Caco-2 (cell line): Measurements from ENCODE around the gene UBTD1. TPM values are rescaled to one million over a fixed set of nuclear protein-coding genes. Genes with fewer than 3 reads are reported as not detected.
A peak's percentile ranks its signal among the peaks of the same experiment; 100 is the strongest.
"Not testable (repeated sequence)": the region's sequence is repeated elsewhere in the genome, so short reads cannot be mapped to it uniquely, and the experiment has no call there.

Experiments
- BruUV-seq: library from RNA; stranded (reverse); fragments of 400-500 nt; replicated peaks from 2 replicates; lab custom pipeline; 2021; lab: Mats Ljungman, UMichigan
- CTCF ChIA-PET: fragments of 300-600 bp; sonication (Branson Sonifier 250); formaldehyde crosslinking; loops from one replicate; lab custom pipeline; 2022; ENCODE audit warnings: antibody characterized with exemption; lab: Charles Lee
- POLR2A ChIA-PET: fragments of 300-600 bp; sonication (Branson Sonifier 250); formaldehyde crosslinking; loops from one replicate; lab custom pipeline; 2022; ENCODE audit warnings: antibody characterized with exemption; lab: Charles Lee
- DNase-seq, 2 experiments: peaks; one replicate each; pipeline versions ENCODE4 v3.0.0 to v3.0.0-alpha.2; 2020 to 2022
- H3K27me3 ChIP-seq: replicated peaks from 2 replicates; pipeline ENCODE4 v1.6.0; 2011; ENCODE audit warnings: low read length; ENCODE audit not compliant: control insufficient read depth, insufficient read depth
- H3K36me3 ChIP-seq: 2 replicates; pipeline ENCODE4 v1.5.1; 2011; ENCODE audit warnings: low read length; ENCODE audit not compliant: control insufficient read depth, insufficient read depth
- H3K4me1 ChIP-seq: fragments of 250-450 bp; sonication (Bioruptor Pico); 2 replicates; pipeline ENCODE4 v1.5.1; 2020; ENCODE audit warnings: mild to moderate bottlenecking
- H3K4me3 ChIP-seq: 2 replicates; pipeline ENCODE4 v1.5.1; 2011; ENCODE audit warnings: low read depth, mild to moderate bottlenecking, control low read depth, low read length
- H3K9me3 ChIP-seq: fragments of 250-450 bp; sonication (Bioruptor Pico); 2 replicates; pipeline ENCODE4 v1.5.1; 2020; ENCODE audit warnings: mild to moderate bottlenecking, moderate library complexity
- H3K27ac Mint-ChIP-seq: one replicate; pipeline ENCODE4 v1.8.0; 2022; ENCODE audit warnings: mixed read lengths; ENCODE audit not compliant: unreplicated experiment
- H3K27me3 Mint-ChIP-seq: one replicate; pipeline ENCODE4 v1.8.0; 2022; ENCODE audit warnings: mixed read lengths; ENCODE audit not compliant: insufficient read depth, unreplicated experiment
- H3K36me3 Mint-ChIP-seq: one replicate; pipeline ENCODE4 v1.8.0; 2022; ENCODE audit warnings: mild to moderate bottlenecking, mixed read lengths; ENCODE audit not compliant: insufficient read depth, unreplicated experiment
- H3K4me1 Mint-ChIP-seq: one replicate; pipeline ENCODE4 v1.8.0; 2022; ENCODE audit warnings: low read depth, mixed read lengths; ENCODE audit not compliant: unreplicated experiment
- H3K4me3 Mint-ChIP-seq: one replicate; pipeline ENCODE4 v1.8.0; 2022; ENCODE audit warnings: mild to moderate bottlenecking, moderate library complexity, mixed read lengths; ENCODE audit not compliant: unreplicated experiment
- H3K9me3 Mint-ChIP-seq: one replicate; pipeline ENCODE4 v1.8.0; 2022; ENCODE audit warnings: mixed read lengths; ENCODE audit not compliant: unreplicated experiment
- CTCF ChIP-seq, 2 experiments: fragments of 200-600 bp in 1 of 2; IDR thresholded peaks; 1 replicate in 1 of 2; 2 replicates in 1 of 2; pipeline versions ENCODE4 v1.5.1 to v1.8.0; 2011 to 2022; ENCODE audit warnings: antibody characterized with exemption in 1 of 2, control low read depth in 1 of 2, inconsistent platforms in 1 of 2, low read depth in 1 of 2, low read length in 1 of 2, mild to moderate bottlenecking in 1 of 2, moderate library complexity in 1 of 2; ENCODE audit not compliant: insufficient read depth in 1 of 2, severe bottlenecking in 1 of 2, unreplicated experiment in 1 of 2
- intact Hi-C: fragments of 100-400 bp; cut with micrococcal nuclease; formaldehyde crosslinking; loops from one replicate; pipeline ENCODE4 v1.10.0; 2022; ENCODE audit not compliant: unreplicated experiment
- total RNA-seq: library from RNA; stranded (reverse); gene quantifications from 2 replicates; pipeline ENCODE4 v1.2.3, GENCODE V29; 2022

UBTD1 gene
- total RNA-seq, 1 experiment from 2014 or later = 11.4 TPM

GRCh38 chr10:97465982-97466381, 32.7 kb upstream of the UBTD1 start:
- BruUV-seq = no TSS peak
- intact Hi-C loops = no loop called here
- H3K36me3 Mint-ChIP-seq = peaks cover 82% of the 10 kb centered on the region

GRCh38 chr10:97466755-97467154, 32.0 kb upstream of the UBTD1 start:
- ChIA-PET CTCF (interaction anchor here (0.7 kb wide), 1 partner anchor 220 kb away, joined by 3 read pairs; the partner anchor contains the start of gene AVPI1), POLR2A (no interaction called here)
- no peaks in the 10 kb centered on the region for H3K4me1 Mint-ChIP-seq
- intact Hi-C loops = no loop called here
- no peaks in the 10 kb centered on the region for H3K27me3 Mint-ChIP-seq
- H3K4me3 ChIP-seq = no peak overlapping the region
- H3K4me1 ChIP-seq = peaks cover 5% of the 10 kb centered on the region; the same call in 1 of the 2 replicates
- TF ChIP-seq CTCF (IDR thresholded peaks at IDR 0.05; ENCODE audit: insufficient read depth in 1 of 2, low read depth in 1 of 2, low read length in 1 of 2, severe bottlenecking in 1 of 2, unreplicated experiment in 1 of 2) = no peak
- no peaks in the 10 kb centered on the region for H3K9me3 Mint-ChIP-seq
- peaks cover 12% of the 10 kb centered on the region for H3K36me3 ChIP-seq
- DNase-seq = no peak
- H3K27me3 ChIP-seq = no peaks in the 10 kb centered on the region
- H3K4me3 Mint-ChIP-seq = no peak overlapping the region
- H3K27ac Mint-ChIP-seq = peak overlapping the region; percentile 6
- peaks cover 78% of the 10 kb centered on the region for H3K36me3 Mint-ChIP-seq
- BruUV-seq = no TSS peak
- no peaks in the 10 kb centered on the region for H3K9me3 ChIP-seq

More at GRCh38 chr10:97465982-97466381, 32.7 kb upstream of the UBTD1 start:
- Mint-ChIP-seq H3K27ac (peak overlapping the region; percentile 6), H3K4me1 (no peaks in the 10 kb centered on the region), H3K4me3 (no peak overlapping the region), H3K9me3 (no peaks in the 10 kb centered on the region), H3K27me3 (no peaks in the 10 kb centered on the region)
- H3K4me3 ChIP-seq = no peak overlapping the region
- no peaks in the 10 kb centered on the region for H3K27me3 ChIP-seq
- no peaks in the 10 kb centered on the region for H3K9me3 ChIP-seq
- CTCF ChIA-PET = interaction anchor here (0.7 kb wide), 1 partner anchor 144 kb away, joined by 3 read pairs; no protein-coding TSS in a partner anchor
- no peak for DNase-seq
- H3K36me3 ChIP-seq = peaks cover 12% of the 10 kb centered on the region
- no peak for TF ChIP-seq CTCF (IDR thresholded peaks at IDR 0.05; ENCODE audit: insufficient read depth in 1 of 2, low read depth in 1 of 2, low read length in 1 of 2, severe bottlenecking in 1 of 2, unreplicated experiment in 1 of 2)
- peaks cover 5% of the 10 kb centered on the region; the same call in 1 of the 2 replicates for H3K4me1 ChIP-seq
- POLR2A ChIA-PET = no interaction called here

GRCh38 chr10:97468162-97468561, 30.6 kb upstream of the UBTD1 start:
- no peak for TF ChIP-seq CTCF (IDR thresholded peaks at IDR 0.05; ENCODE audit: insufficient read depth in 1 of 2, low read depth in 1 of 2, low read length in 1 of 2, severe bottlenecking in 1 of 2, unreplicated experiment in 1 of 2)
- peaks cover 5% of the 10 kb centered on the region; the same call in 1 of the 2 replicates for H3K4me1 ChIP-seq
- intact Hi-C loops = no loop called here
- ChIA-PET CTCF (interaction anchor here (0.7 kb wide), 1 partner anchor 8 kb away, joined by 3 read pairs; no protein-coding TSS in a partner anchor), POLR2A (no interaction called here)
- H3K9me3 Mint-ChIP-seq = no peaks in the 10 kb centered on the region
- H3K36me3 Mint-ChIP-seq = peaks cover 80% of the 10 kb centered on the region
- H3K4me1 Mint-ChIP-seq = no peaks in the 10 kb centered on the region
- H3K27me3 ChIP-seq = no peaks in the 10 kb centered on the region
- no TSS peak for BruUV-seq
- peaks cover 10% of the 10 kb centered on the region for H3K36me3 ChIP-seq
- H3K9me3 ChIP-seq = no peaks in the 10 kb centered on the region
- H3K27me3 Mint-ChIP-seq = no peaks in the 10 kb centered on the region
- no peak overlapping the region for H3K4me3 ChIP-seq
- H3K27ac Mint-ChIP-seq = no peak overlapping the region
- no peak overlapping the region for H3K4me3 Mint-ChIP-seq
- DNase-seq = no peak

- CTCF ChIA-PET, H3K27me3 ChIP-seq, BruUV-seq, H3K4me1 ChIP-seq, H3K9me3 Mint-ChIP-seq, H3K27me3 Mint-ChIP-seq, H3K4me3 Mint-ChIP-seq, DNase-seq, H3K4me3 ChIP-seq, H3K36me3 ChIP-seq, H3K27ac Mint-ChIP-seq, H3K4me1 Mint-ChIP-seq, POLR2A ChIA-PET, H3K9me3 ChIP-seq, intact Hi-C loops: not testable (repeated sequence)
- peaks cover 80% of the 10 kb centered on the region for H3K36me3 Mint-ChIP-seq
These were observed 29.9 kb upstream of the UBTD1 start for GRCh38 chr10:97468781-97469180.
